Measurements from ENCODE around the gene DENND4A. TPM values are rescaled to one million over a fixed set of nuclear protein-coding genes. Genes with fewer than 3 reads are reported as not detected.

Gene DENND4A
- total RNA-seq, 1 experiment from 2014 or later = 16.9 TPM

DNA sequence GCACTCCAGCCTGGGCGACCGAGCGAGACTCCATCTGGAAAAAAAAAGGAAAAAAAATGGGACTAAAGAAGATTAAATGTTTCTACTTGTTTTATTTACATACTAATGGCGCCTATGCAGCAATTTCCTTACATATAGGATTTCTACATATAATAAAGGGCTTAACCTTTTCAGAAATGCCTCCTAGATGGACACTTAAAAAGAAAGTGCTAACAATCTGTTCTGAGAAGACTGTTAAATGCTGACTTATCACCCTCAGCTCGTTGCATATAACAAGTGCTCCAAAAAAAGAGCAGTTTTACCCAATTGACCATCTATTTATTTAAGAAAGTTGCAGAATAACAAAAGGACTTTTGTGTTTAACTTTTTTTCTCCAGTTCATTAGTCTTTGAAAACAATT is 32.7 kb downstream of the DENND4A start:
- intact Hi-C loops (cut with micrococcal nuclease) = no loop called here
- BruUV-seq (replicated peaks) = no TSS peak
- no peak for DNase-seq (ENCODE audit: unreplicated experiment)
- CTCF ChIA-PET = no interaction called here
- no peaks in the 10 kb centered on the region for H3K4me1 Mint-ChIP-seq (ENCODE audit: insufficient read depth, unreplicated experiment)
- H3K9me3 Mint-ChIP-seq (ENCODE audit: unreplicated experiment) = no peaks in the 10 kb centered on the region
- peaks cover 12% of the 10 kb centered on the region for H3K36me3 Mint-ChIP-seq (ENCODE audit: insufficient read depth, unreplicated experiment)
- no peak overlapping the region for H3K27ac Mint-ChIP-seq (ENCODE audit: low read depth, unreplicated experiment)
- POLR2A ChIA-PET = interaction anchor here (0.5 to 0.7 kb wide), 3 partner anchors 57 to 192 kb away, joined by 3 read pairs; no protein-coding TSS in a partner anchor
- H3K4me3 Mint-ChIP-seq (ENCODE audit: unreplicated experiment) = no peak overlapping the region
- TF ChIP-seq, protein P1, sequence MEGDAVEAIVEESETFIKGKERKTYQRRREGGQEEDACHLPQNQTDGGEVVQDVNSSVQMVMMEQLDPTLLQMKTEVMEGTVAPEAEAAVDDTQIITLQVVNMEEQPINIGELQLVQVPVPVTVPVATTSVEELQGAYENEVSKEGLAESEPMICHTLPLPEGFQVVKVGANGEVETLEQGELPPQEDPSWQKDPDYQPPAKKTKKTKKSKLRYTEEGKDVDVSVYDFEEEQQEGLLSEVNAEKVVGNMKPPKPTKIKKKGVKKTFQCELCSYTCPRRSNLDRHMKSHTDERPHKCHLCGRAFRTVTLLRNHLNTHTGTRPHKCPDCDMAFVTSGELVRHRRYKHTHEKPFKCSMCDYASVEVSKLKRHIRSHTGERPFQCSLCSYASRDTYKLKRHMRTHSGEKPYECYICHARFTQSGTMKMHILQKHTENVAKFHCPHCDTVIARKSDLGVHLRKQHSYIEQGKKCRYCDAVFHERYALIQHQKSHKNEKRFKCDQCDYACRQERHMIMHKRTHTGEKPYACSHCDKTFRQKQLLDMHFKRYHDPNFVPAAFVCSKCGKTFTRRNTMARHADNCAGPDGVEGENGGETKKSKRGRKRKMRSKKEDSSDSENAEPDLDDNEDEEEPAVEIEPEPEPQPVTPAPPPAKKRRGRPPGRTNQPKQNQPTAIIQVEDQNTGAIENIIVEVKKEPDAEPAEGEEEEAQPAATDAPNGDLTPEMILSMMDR (IDR thresholded peaks at IDR 0.05; ENCODE audit: unreplicated experiment) = no peak
- no peaks in the 10 kb centered on the region for H3K27me3 Mint-ChIP-seq (ENCODE audit: insufficient read depth, unreplicated experiment)

GRCh38 chr15:65758242-65758641 is 33.9 kb downstream of the DENND4A start:
- no peak for DNase-seq (ENCODE audit: unreplicated experiment)
- Mint-ChIP-seq H3K36me3 (ENCODE audit: insufficient read depth, unreplicated experiment) (peaks cover 12% of the 10 kb centered on the region), H3K4me3 (ENCODE audit: unreplicated experiment) (no peak overlapping the region), H3K27ac (ENCODE audit: low read depth, unreplicated experiment) (no peak overlapping the region), H3K27me3 (ENCODE audit: insufficient read depth, unreplicated experiment) (no peaks in the 10 kb centered on the region), H3K4me1 (ENCODE audit: insufficient read depth, unreplicated experiment) (no peaks in the 10 kb centered on the region), H3K9me3 (ENCODE audit: unreplicated experiment) (no peaks in the 10 kb centered on the region)
- ChIA-PET POLR2A (no interaction called here), CTCF (no interaction called here)
- intact Hi-C loops (cut with micrococcal nuclease) = no loop called here
- TF ChIP-seq, protein P1 (IDR thresholded peaks at IDR 0.05; ENCODE audit: unreplicated experiment) = no peak
- no TSS peak for BruUV-seq (replicated peaks)

DNA sequence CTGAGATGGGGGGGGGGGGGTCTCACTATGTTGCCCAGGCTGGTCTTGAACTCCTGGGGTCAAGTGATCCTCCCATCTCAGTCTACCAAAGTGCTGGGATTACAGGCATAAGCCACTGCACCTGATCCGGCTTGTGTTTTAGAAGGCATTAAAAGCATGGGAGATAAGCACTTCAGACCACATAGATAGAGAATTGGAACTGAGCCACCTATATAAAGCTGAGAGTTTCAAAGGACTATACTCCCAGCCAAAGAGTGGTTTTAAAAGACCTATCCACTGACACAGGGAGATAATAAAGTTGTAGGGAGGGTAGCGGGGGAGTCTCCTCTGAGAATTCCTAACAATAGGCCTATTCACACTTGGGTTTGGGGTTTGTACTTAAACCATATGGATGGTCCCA is 34.8 kb downstream of the DENND4A start:
- ChIA-PET CTCF (no interaction called here), POLR2A (no interaction called here)
- DNase-seq (ENCODE audit: unreplicated experiment) = no peak
- BruUV-seq (replicated peaks) = no TSS peak
- no peaks in the 10 kb centered on the region for H3K9me3 Mint-ChIP-seq (ENCODE audit: unreplicated experiment)
- H3K36me3 Mint-ChIP-seq (ENCODE audit: insufficient read depth, unreplicated experiment) = peaks cover 12% of the 10 kb centered on the region
- TF ChIP-seq, protein P1 (IDR thresholded peaks at IDR 0.05; ENCODE audit: unreplicated experiment) = no peak
- H3K4me3 Mint-ChIP-seq (ENCODE audit: unreplicated experiment) = no peak overlapping the region
- H3K27ac Mint-ChIP-seq (ENCODE audit: low read depth, unreplicated experiment) = no peak overlapping the region
- intact Hi-C loops (cut with micrococcal nuclease) = no loop called here
- H3K27me3 Mint-ChIP-seq (ENCODE audit: insufficient read depth, unreplicated experiment) = no peaks in the 10 kb centered on the region
- no peaks in the 10 kb centered on the region for H3K4me1 Mint-ChIP-seq (ENCODE audit: insufficient read depth, unreplicated experiment)

GRCh38 chr15:65752151-65752700 is 39.9 kb downstream of the DENND4A start:
- Mint-ChIP-seq H3K9me3 (ENCODE audit: unreplicated experiment) (no peaks in the 10 kb centered on the region), H3K27ac (ENCODE audit: low read depth, unreplicated experiment) (no peak overlapping the region), H3K36me3 (ENCODE audit: insufficient read depth, unreplicated experiment) (peaks cover 31% of the 10 kb centered on the region), H3K4me1 (ENCODE audit: insufficient read depth, unreplicated experiment) (no peaks in the 10 kb centered on the region), H3K27me3 (ENCODE audit: insufficient read depth, unreplicated experiment) (no peaks in the 10 kb centered on the region), H3K4me3 (ENCODE audit: unreplicated experiment) (no peak overlapping the region)
- CTCF ChIA-PET = no interaction called here
- intact Hi-C loops (cut with micrococcal nuclease) = no loop called here
- no TSS peak for BruUV-seq (replicated peaks)
- TF ChIP-seq, protein P1 (IDR thresholded peaks at IDR 0.05; ENCODE audit: unreplicated experiment) = no peak
- POLR2A ChIA-PET = no interaction called here
- DNase-seq (ENCODE audit: unreplicated experiment) = no peak
